Measurements from ENCODE around the gene TTLL1. TPM values are rescaled to one million over a fixed set of nuclear protein-coding genes. Genes with fewer than 3 reads are reported as not detected.

The TTLL1 gene
- total and polyA plus RNA-seq, 9 of the 15 experiments (the other 6 are each of a cell fraction or from before 2014, with no cell fraction given), result 0.06 to 0.85 (median 0.17) TPM

DNA sequence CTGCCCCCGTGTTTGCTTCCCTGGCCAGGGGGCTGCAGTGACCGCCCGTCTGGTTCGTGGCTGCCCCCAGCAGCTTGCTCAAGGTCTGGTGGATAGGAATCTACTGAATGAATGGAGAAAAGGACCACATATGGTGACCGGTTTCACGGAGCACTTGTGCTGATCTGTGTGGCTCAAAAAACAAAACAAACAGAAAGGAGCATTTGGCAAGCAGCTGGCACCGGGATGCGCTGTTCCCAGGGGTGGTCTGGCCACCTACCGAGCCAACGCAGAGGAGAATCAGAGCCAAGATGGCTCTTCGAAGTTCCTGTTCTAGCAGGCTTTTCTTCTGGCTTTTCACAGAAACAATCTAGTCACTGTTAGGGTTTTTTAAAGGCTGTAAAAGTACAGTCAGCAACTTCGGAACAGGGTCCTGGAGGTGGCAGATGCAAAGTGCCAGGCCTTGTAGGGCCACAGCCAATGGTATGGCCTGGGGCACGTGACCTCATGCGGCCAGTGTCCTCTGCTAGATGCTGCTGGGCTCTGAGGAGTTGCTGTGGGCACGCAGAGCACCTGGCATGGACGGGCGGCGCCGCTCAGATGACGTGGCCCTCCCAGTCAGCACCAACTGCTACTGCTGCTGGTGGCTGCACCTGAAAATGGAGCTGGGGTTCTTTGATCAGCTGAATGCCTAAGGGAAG, 47.0 kb downstream of the TTLL1 start:
- DNase-seq (ENCODE audit: extremely low read depth in 1 of 4, low spot score in 3 of 4) (no peak), FAIRE-seq (no peak), ATAC-seq (no peak)
- H3K4me1 ChIP-seq (replicated peaks in 1 of 2; ENCODE audit: control insufficient read depth in 2 of 2, insufficient read depth in 2 of 2, low read length in 2 of 2), result peaks cover 0 to 15% of the 10 kb centered on the region in 2 experiments; a peak in 2 of 5 replicates
- no peak overlapping the region for H2AFZ ChIP-seq (ENCODE audit: low read depth, low read length)
- BruUV-seq (replicated peaks), result no TSS peak
- H3K27ac ChIP-seq (ENCODE audit: extremely low read depth, low read depth, low read length), result no peak overlapping the region
- intact Hi-C loops (cut with micrococcal nuclease), result no loop called here
- no peaks in the 10 kb centered on the region for H3K9me3 ChIP-seq (replicated peaks; ENCODE audit: control insufficient read depth, insufficient read depth, low read depth, low read length)
- no peaks in the 10 kb centered on the region for H3K36me3 ChIP-seq (ENCODE audit: control insufficient read depth, insufficient read depth, low read length)
- H4K20me1 ChIP-seq (replicated peaks; ENCODE audit: control insufficient read depth, insufficient read depth, low read length), result no peaks in the 10 kb centered on the region
- CTCF ChIA-PET (ENCODE audit: low intra/inter-chr PET ratio), result no interaction called here
- 37% methylated on average over 18 of the region's 20 CpGs for WGBS (ENCODE audit: insufficient coverage, low coverage, missing lambda C conversion rate)
- no peaks in the 10 kb centered on the region for H3K9me1 ChIP-seq (ENCODE audit: control insufficient read depth, insufficient read depth, low read length)
- no peak overlapping the region for H3K4me3 ChIP-seq
- H3K4me2 ChIP-seq (ENCODE audit: insufficient read depth, low read length), result no peak overlapping the region; the same call in 1 of the 2 replicates
- POLR2A ChIA-PET, result no interaction called here
- H3K79me2 ChIP-seq (ENCODE audit: control insufficient read depth, insufficient read depth, low read length), result no peaks in the 10 kb centered on the region
- TF ChIP-seq, protein P1, sequence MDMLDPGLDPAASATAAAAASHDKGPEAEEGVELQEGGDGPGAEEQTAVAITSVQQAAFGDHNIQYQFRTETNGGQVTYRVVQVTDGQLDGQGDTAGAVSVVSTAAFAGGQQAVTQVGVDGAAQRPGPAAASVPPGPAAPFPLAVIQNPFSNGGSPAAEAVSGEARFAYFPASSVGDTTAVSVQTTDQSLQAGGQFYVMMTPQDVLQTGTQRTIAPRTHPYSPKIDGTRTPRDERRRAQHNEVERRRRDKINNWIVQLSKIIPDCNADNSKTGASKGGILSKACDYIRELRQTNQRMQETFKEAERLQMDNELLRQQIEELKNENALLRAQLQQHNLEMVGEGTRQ (CRISPR knock-in tag; IDR thresholded peaks at IDR 0.05), result peak; percentile 60; the same call in 1 of the 2 replicates
- peak; percentile 32; the same call in 1 of the 2 replicates for TF ChIP-seq C11orf30 (IDR thresholded peaks at IDR 0.05; ENCODE audit: low read depth)
- no peak for TF ChIP-seq HCFC1 (IDR thresholded peaks at IDR 0.05; ENCODE audit: low read depth, low read length)
- TF ChIP-seq, protein P2, sequence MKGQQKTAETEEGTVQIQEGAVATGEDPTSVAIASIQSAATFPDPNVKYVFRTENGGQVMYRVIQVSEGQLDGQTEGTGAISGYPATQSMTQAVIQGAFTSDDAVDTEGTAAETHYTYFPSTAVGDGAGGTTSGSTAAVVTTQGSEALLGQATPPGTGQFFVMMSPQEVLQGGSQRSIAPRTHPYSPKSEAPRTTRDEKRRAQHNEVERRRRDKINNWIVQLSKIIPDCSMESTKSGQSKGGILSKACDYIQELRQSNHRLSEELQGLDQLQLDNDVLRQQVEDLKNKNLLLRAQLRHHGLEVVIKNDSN (CRISPR knock-in tag; IDR thresholded peaks at IDR 0.05), result peak; percentile 50
- H3K27me3 ChIP-seq (ENCODE audit: control insufficient read depth in 2 of 2, insufficient read depth in 2 of 2, low read length in 2 of 2), result no peaks in the 10 kb centered on the region; a peak in 2 of 5 replicates
- H3K9ac ChIP-seq (ENCODE audit: insufficient read depth in 1 of 2, low read depth in 2 of 2, low read length in 2 of 2), result peak overlapping the region in 1 of 2 experiments; percentile 35; a peak in 1 of 4 replicates
- in situ Hi-C loops (cut with MboI), result no loop called here

Measured in K562 (cell line).